GM21723 (cell line): ENCODE measurements around the gene AASS.
A peak's percentile ranks its signal among the peaks of the same experiment; 100 is the strongest.
"Not testable (repeated sequence)": the region's sequence is repeated elsewhere in the genome, so short reads cannot be mapped to it uniquely, and the experiment has no call there.

Experiments used
- ATAC-seq: cut with Tn5 transposase; IDR thresholded peaks from one replicate; pipeline ENCODE4 v1.9.1; 2021; ENCODE audit warnings: mild to moderate bottlenecking, moderate library complexity; ENCODE audit not compliant: unreplicated experiment

Gene AASS

DNA sequence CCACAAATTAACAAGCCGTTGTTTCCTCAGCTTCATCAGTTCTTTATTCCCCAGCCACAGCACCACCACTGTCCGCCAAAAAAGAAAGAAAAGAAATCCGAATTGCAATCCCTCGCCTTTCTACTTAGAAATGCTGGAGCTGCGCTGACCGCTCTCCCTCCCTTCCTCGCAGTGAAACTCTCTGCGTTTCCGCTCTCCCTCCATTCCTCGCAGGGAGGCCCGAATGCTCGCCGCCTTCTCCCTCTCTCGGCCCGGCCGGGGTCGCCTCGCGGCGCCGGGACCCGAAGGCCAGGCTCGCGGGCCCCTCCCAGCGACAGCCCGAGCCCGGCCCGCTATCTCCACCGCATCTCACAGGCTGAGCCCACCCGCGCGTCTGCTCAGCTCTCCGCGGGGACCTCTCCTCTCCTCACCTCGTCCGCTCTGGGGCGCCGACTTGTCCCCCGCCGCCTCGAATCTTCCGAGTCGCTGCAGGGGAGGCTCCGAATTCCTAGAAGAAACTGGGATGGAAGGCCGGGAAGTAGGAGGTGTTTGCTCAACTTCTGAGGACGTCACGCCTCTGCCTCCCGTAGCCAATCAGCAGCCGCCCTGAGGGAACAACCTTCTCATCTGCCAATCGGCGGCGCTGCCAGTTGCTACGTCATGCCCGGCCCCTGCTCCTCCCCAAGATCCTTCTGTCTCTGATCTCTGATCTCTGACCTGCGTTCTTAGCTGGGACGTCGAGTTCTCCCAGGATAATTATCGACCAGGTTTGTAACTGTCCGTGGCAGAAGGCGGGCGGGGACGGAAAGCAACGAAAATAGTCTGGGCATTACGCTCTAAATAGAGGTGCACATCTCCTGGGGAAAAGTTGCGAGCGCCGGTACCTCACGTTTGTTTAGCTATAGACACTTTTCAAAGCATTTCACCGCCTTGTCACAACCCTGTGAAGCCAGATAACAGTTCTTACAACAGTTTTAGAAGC is at the start of gene AASS:
Gene AASS (minus strand): TSS at position 499 of the 961 bp plus-strand sequence. CDS start 10,523 bp downstream, outside the sequence.
- peak; percentile 100 for ATAC-seq

DNA sequence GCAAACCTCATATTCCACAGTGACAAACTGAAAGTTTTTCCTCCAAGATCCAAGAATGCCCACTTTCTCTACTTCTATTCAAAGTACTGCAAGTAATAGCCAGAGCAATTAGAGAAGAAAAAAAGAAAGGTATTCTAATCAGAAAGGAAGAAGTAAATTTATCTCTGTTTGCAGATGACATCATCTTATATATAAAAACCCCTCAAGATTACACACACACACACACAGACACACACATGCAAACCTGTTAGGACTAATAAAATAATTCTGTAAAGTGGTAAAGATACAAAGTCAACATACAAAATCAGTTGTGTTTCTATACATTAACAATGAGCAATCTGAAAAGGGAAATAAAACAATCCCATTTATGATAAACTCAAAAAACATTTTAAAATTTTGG is 44.7 kb upstream of the AASS start:
- no peak for ATAC-seq

DNA sequence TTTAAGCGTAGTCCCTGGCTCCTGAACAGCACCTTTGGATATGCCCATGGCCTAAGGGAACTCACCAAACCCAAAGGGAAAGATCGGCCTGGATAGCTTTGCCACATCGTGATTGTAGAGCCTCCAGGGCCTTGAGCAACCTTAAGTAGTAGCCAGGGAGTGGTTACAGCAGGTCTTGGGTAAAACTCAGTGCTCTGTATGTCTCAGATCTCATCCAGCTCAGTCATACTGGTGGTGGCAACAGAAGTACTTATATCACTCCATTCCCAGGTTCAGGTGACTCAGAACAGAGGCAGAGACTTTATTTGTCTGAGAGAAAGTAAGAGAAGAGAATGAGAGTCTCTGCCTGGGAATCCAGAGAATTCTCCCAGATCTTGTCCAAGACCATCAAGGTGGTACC is 39.1 kb upstream of the AASS start:
- ATAC-seq: no peak

DNA sequence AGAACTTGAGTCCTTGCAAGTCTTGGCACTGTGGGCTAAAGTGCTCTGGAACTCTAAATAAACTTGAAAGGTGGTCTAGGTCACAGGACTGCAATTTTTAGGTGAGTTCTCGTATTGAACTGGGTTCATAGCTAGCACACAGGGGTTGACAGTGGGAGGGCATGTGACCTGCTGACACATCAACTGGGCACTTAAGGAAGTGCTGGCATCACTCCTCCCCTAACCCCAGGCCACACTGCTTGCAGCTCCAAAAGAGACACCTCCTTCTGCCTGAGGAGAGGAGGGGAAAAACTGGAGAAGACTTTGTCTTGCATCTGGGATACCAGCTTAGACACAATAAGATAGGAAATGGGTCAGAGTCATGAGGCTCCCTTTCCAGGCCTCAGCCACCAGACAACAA is 38.0 kb upstream of the AASS start:
- ATAC-seq: no peak

DNA sequence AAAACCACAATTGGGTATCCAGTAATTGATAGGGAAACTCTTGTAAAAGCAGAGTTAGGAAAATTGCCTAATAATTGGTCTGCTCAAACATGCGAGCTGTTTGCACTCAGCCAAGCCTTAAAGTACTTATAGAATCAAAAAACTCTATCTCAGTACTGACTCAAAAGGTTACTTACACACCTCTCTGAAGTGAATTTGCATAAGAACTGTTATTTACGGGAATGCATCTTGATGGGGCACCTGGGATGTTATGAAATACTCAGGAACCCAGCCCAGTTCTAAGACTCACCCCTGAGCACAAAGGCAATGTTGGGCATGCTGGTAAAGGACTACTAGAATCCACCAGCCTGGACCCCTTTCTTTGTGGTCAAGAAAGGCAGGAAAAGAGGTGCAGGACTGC is 28.1 kb upstream of the AASS start:
- not testable (repeated sequence) for ATAC-seq

DNA sequence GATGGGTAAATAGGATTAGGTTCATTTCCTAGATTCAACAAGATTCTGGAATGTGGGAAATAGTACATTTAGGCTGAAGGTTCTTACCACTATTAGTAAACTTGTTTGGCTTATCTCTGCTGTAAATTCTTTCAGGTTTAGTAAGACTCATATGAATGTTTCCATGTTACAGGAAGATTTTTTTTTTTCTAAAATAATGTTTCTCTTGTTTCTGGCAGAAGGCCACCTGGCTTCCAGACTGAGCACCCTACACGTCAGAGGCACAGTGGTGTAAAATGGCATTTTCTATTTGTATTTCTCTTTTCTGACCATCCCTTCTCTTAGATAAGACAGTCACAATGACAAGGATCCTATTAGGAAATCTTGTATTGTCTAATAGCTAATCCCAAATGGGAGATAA is 22.7 kb upstream of the AASS start:
- no peak for ATAC-seq

DNA sequence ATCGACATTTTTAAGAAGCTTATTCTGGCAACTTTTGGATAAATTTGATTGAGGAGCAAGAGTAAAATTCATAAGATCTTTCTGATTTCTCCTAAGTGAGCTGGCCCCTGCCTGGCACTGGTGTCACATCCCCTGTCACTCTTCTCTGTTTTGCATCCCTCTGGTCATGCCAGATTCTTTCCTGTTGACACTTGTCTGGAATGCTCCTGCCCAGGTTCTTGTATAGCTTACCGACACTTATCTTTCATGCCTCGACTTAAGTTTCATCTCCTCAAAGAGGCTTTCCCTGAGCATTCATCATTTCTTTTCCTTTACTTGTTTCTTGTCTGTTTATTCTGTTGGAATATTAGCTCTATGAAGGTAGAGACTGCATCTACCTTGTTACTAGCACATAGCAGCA is 22.2 kb upstream of the AASS start:
- ATAC-seq: no peak

DNA sequence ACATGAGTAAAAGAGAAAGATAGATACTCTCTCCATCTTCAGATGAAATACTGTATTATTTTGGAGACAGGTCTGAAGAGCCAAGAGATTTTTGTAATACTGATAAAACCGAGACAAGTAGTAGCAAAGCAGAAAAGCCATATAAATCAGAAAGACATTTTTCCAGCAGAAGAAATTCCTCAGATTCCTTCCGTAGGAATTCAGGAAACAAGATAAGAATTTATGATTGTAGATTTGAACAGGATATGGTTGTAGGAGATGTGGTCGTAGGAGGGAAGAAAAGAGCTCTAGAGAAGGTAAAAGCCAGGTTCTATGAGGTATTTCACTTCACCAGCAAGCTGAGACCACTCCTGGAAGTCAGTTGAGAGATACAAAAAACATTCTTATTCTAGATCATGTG is 17.6 kb upstream of the AASS start:
- no peak for ATAC-seq

DNA sequence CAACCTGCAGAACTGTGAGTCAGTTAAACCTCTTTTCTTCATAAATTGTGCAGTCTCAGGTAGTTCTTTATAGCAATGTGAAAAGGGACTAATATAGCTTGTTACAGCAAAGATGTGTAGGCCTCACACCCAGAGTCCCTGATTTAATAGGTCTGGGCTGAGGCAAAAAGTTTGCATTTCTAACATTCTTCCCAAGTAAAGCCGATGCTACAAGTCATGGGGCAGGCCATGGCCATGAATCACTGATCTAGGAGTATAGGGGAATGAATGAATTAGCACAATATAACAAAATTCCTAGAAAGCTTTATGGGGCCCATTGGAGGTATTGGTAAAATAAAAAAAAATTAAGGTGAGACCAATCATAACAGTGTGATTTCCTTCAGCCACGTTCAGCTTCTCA is 11.5 kb upstream of the AASS start:
- no peak for ATAC-seq

DNA sequence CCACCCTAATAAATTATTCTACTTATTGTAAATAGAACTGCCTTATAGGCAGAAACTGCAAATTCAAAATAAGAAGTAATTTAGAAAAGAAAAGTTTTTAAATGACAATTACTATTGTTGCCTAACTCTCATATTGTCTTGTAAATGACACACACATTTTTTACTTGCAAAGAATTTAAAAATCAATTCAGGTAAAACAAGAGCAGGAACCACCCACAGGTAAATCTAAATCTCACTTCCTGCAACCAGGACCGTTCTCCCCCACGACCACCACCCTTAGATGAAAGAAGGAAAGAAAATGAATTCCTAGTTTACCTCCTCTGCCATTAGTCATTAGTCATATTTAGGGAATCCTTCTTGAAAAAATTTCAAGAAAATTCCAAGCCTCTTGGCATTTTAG is 4.8 kb upstream of the AASS start:
- no peak for ATAC-seq

DNA sequence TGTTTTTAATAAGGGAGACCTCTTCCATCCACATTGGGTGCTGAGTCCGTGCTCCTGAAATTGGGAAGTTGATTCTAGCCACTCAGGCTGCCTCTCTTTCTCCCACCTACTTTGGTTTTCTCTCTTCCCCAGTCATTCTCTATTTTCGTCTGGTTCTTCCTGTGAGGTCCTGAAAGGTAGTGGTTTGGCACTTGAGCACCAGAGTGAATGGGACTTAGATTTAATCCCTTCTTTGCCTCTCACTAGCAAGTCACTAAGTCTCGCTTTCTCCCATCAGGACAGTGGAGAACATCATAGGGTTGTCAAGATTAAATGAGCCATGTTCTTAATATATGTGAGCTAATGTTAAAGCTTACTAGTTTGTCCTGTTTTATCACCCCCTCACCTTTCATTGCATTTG is 4.0 kb upstream of the AASS start:
- ATAC-seq: no peak

DNA sequence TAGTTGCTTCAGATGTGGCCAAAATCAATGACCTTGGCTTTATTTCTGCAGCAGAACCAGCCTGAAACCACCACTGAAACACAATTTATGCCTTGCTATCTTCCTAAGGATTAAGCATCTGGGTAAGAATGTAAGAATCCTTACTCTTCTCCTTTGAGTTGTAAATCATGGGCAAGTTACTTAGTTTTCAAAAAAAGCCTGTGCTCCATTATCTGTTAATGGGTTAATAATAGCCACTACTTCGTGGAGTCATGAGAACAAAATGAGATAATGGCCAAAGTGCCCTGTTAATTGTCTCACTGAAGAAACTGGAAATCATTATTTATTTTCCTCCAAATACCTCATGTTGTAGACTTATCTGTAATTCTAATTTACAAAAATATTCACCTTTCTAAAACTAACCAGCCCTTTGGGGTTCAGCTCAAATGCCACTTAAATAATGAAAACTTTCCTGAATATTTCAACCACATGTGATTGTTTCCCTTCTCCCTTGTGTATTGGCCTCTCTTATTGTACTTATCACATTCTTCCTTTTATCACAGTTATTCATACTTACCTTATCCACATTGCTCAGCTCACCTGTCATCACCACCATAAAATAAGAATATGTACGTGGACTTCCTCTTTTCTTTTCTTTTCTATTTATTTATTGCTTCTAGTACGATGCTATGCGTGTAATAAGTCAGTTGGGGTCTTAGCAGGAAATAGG is 2.0 kb upstream of the AASS start:
- no peak for ATAC-seq

DNA sequence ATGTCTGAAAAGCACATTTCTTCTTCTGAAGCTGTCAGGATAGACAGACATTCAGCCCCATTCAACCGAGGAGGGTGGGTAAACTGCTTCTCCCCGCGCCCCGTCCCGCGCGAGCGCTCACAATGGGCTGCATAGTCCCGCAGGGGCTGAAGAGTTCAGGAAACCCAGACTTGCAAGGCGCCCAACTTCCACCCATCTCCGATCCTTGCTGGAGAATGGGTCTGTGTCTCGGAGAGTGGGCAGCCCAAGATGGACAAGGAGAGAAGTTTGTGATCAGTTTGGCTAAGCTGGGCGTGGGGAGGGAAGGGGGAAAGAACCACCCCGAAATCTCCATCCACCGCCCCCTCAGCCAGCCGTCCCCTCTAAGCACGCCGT is 686 bp downstream of the AASS start:
- ATAC-seq: peak; percentile 5

DNA sequence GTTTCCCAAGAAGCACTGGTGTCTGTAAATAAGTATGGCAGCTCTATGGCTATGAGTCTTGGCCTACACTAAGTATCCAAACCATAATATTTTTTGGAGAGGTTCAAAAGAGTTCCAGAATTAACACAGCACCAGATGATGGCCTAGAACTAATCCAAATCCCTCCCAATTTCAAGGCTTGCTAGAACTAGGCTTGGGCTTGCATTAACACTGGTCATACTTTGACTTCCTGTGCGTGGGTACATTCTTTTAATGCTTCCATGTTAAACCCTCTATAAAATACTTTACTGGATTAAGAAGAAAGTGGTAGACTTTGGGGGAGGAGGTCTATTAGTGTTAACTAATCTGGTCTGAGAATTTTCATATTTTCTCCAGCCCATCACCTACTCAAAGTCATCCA is 3.1 kb downstream of the AASS start:
- ATAC-seq: no peak

DNA sequence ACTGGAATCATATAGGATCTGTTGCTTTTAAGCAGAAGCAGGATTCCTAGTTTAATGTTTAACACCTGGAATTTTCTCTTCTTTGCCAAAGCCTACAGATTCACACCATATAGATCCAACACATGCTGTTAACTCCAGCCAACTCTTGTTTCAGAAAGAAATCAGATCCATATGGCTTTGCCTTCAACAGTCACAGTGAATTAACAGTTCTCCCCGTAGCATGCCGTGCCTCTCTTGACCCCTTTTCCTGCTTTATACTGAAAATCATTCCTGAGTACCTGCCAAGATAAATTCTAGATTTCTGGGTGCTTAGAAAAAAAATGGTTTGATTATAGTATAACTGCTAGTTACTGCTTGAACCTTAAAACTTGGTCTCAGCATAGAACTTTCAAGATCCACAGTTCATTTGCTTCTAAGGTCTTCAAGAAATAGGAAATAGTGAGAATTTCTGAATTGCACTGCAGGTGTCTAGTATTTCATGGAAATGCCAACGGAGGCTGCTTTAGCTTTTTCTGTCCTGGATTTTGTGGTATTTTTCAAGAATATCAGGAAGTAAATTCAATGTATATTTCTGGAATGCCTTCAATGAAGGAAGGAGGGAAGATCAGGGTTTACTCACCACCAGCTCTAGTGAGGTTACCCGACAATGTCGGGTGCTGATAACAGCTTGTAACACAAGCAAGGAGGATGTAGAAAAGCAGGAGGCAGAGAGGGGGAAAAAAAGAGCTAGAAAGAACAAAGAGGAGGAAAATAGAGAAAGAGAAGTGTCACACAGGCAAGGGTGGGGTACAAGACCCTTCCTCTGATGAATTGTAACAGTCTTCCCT is 6.6 kb downstream of the AASS start:
- ATAC-seq: no peak

DNA sequence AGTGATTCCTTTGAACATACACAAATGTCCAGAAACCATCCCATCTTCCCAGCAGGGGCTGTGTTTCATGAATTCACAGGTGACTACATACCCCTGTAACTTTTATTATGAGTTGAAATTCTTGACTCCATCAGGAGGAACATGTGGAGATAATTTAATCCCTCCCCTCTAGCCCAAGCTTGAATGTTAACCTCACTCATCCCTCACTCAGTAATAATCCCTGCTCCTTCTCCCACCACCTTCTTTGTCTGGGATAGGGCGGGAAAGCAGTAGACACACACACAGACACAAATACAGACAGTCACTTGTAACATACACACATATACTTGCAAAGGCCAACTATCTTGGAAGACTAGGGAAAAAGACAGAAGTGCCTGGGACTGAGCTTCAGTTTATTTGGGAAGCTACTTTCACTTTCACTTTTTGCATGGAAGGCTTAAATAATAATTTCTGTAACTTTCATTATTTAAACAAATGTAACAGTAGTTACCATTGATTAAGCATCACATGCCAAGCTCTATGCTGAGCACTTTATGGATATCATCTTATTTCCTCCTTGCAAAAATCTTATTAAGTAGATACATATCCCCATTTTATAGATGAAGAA is 7.3 kb downstream of the AASS start:
- ATAC-seq: no peak

DNA sequence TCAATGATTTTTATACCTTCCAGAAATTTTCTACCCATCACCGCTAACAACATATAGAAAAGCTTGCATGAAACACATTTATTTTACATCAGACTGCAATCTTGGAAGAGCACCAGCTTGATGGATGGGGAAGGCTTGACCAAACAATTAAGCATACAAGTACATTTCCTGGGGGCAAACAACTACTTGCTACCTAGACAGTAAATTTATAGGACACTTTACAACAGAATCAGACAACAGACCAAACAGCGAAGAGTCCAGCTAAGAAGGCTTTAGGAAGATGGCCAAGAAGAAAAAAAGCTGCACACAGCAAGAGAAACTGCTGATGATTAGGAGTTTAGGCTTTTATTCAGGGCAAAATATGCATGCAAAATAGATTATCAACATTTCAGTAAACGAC is 8.0 kb downstream of the AASS start:
- ATAC-seq: no peak

DNA sequence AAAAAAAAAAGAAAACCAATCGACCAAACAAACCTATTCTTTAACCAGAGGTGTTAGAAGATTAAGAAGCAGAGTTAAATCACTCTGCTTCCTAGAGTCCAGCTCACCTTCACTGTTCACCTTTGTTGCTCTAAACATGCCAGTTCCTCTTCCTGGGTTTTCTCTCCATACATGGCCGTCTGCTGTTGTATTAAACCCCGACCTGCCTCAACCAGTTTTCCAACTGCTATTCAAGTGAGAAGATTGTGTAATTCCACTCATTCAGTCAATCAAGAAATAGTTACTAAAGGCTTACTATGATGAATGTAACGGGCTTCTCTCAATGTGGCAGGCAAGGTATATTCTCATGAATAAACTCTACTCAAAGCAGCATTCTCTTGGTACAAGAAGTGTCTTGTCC is 8.8 kb downstream of the AASS start:
- ATAC-seq: no peak

DNA sequence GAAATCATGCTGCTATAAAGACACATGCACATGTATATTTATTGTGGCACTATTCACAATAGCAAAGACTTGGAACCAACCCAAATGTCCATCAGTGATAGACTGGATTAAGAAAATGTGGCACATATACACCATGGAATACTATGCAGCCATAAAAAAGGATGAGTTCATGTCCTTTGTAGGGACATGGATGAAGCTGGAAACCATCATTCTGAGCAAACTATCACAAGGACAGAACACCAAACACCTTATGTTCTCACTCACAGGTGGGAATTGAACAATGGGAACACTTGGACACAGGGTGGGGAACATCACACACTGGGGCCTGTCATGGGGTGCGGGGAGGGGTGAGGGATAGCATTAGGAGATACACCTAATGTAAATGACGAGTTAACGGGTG is 9.3 kb downstream of the AASS start:
- not testable (repeated sequence) for ATAC-seq

DNA sequence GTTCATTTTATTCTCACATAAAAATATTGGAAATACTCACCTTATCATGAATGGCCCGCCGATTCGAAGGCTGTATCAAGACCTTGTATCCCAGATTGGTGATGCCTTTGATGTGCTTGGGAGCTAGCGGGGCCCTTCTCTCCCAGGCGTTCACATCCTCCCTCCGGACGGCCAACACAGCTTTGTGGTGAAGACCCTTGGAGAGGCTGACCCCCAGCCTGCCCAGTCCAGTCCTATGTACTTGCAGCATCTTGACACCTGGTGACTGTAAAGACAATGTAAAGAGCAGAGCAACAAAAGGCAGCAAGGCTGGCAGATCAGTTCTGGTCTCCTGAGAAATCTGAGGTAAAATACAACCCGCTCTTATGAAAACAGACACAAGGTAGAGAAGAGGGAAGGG is 10.6 kb downstream of the AASS start:
- no peak for ATAC-seq

DNA sequence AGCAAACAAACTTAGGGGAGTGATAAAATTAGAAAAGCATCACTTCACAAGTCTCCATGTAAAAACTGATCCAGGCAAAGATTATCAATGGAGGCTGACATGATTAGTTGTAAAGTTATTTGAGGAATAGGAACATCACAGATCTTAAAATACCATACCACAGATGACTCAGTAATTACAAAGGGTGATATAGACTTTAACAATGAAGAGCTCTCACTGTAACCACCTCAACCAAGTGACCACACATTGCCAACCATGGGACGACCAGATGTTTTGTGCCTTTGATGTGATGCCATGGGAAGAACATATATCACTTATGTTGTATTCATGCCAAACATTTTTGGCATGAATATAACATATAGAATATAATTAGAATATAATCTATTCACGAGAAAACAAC is 11.7 kb downstream of the AASS start:
- ATAC-seq: no peak
